ENCODE results near the gene ARHGEF18.

GRCh38 chr19:7303470-7303869 lies 45.3 kb upstream of the ARHGEF18 start:
- TF ChIP-seq POLR2A (IDR thresholded peaks at IDR 0.05; ENCODE audit: low read length) (no peak), GATA1 (IDR thresholded peaks at IDR 0.05; ENCODE audit: low read depth, low read length) (no peak)

Measured in erythroblast (primary cell).